ENCODE measurements around the gene APRT. TPM values are rescaled to one million over a fixed set of nuclear protein-coding genes. Genes with fewer than 3 reads are reported as not detected.
A peak's percentile ranks its signal among the peaks of the same experiment; 100 is the strongest.

APRT gene
- total and polyA plus RNA-seq, 2 of the 8 experiments (the other 6 are each of a cell fraction or from before 2014, with no cell fraction given): 221 to 267 TPM

DNA sequence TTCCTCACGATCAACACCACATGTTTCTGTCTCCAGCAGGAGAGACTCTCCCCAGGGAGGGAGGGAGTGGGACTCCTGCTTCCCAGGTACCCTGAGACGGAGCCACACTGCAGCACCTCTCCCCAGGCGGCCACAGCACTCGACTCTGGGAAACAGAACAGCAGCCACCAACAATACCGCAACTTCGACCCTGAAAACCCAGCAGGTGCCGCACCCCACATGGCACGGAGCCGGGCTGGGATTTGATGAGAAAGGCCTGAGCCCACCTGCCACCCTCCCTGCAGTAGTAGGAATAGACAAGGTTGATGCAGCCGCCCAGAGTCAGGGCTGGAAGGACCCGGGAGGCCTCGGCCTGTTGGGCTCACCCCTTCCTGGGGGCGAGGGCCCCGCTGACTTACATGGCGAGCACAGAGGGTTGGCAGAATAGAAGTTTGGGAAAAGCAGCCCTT lies 30.6 kb upstream of the APRT start:
- Histone ChIP-seq H2BK12ac (ENCODE audit: low read depth, low read length) (0 out of 2 replicates have a peak overlapping the region, but pooled peaks have one; percentile 27), H2AFZ (ENCODE audit: low read length) (no peak overlapping the region), H3K4me1 (replicated peaks in 1 of 4; ENCODE audit: control insufficient read depth in 3 of 4, insufficient read depth in 4 of 4, low read length in 3 of 4) (no peaks in the 10 kb centered on the region), H4K91ac (replicated peaks; ENCODE audit: insufficient read length, low read length) (no peak overlapping the region), H2BK20ac (ENCODE audit: low read length) (no peak overlapping the region), H3K4ac (replicated peaks; ENCODE audit: insufficient read length, low read depth, low read length) (no peak overlapping the region), H3K14ac (ENCODE audit: insufficient read length) (no peak overlapping the region), H3K27me3 (replicated peaks in 1 of 4; ENCODE audit: control insufficient read depth in 3 of 4, extremely low read depth in 1 of 4, insufficient read depth in 3 of 4, low read length in 3 of 4) (no peaks in the 10 kb centered on the region), H4K8ac (ENCODE audit: extremely low read depth, insufficient read depth, low read length) (no peak overlapping the region), H2AK5ac (ENCODE audit: low read depth, low read length) (no peak overlapping the region), H3K18ac (ENCODE audit: extremely low read depth, low read length) (no peak overlapping the region), H3K23ac (ENCODE audit: insufficient read length) (no peak overlapping the region), H2BK15ac (ENCODE audit: low read length) (no peak overlapping the region), H3K79me1 (ENCODE audit: low read depth, low read length) (no peaks in the 10 kb centered on the region), H4K5ac (ENCODE audit: insufficient read length, low read depth, low read length) (no peak overlapping the region), H3K9me3 (ENCODE audit: insufficient read depth in 2 of 2, low read depth in 1 of 2, low read length in 1 of 2) (no peaks in the 10 kb centered on the region), H3K27ac (ENCODE audit: low read depth, low read length) (no peak overlapping the region), H3K79me2 (ENCODE audit: control insufficient read depth in 1 of 2, insufficient read depth in 2 of 2, low read length in 2 of 2) (no peaks in the 10 kb centered on the region), H3K56ac (replicated peaks; ENCODE audit: insufficient read length, low read depth, low read length) (no peak overlapping the region), H2BK5ac (ENCODE audit: low read depth, low read length) (no peak overlapping the region), H3K4me3 (ENCODE audit: extremely low read depth in 1 of 4, insufficient read depth in 2 of 4, low read depth in 3 of 4, low read length in 4 of 4) (no peak overlapping the region), H2BK120ac (replicated peaks; ENCODE audit: low read depth, low read length) (no peak overlapping the region), H4K20me1 (replicated peaks in 1 of 2; ENCODE audit: control insufficient read depth in 1 of 2, insufficient read depth in 2 of 2, low read length in 2 of 2) (no peaks in the 10 kb centered on the region), H3K9ac (replicated peaks in 1 of 4; ENCODE audit: extremely low read depth in 1 of 4, low read depth in 3 of 4, low read length in 3 of 4) (no peak overlapping the region), H3K36me3 (ENCODE audit: control insufficient read depth in 2 of 4, insufficient read depth in 4 of 4, low read length in 3 of 4) (peaks cover 0 to 5% (median 0%) of the 10 kb centered on the region in 4 experiments; a peak in 2 of 8 replicates), H3K23me2 (ENCODE audit: low read depth, low read length) (no peaks in the 10 kb centered on the region), H3K4me2 (ENCODE audit: insufficient read depth in 1 of 2, low read depth in 2 of 2, low read length in 2 of 2) (no peak overlapping the region)
- CTCF ChIA-PET (ENCODE audit: partially characterized antibody): interaction anchor here (1.2 to 2.7 kb wide), 3 partner anchors 14 to 105 kb away, joined by 3 to 10 read pairs (median 3); no protein-coding TSS in a partner anchor
- FAIRE-seq (no peak), DNase-seq (ENCODE audit: low read depth in 1 of 2, low spot score in 2 of 2) (no peak)
- POLR2A ChIA-PET (ENCODE audit: partially characterized antibody): interaction anchor here (1.3 kb wide), 1 partner anchor 85 kb away, joined by 3 read pairs; no protein-coding TSS in a partner anchor
- 88% methylated on average over 15 of the region's 15 CpGs; no CpG with 5 or more reads in 1 of the 2 experiments for WGBS, 2 experiments (ENCODE audit: extremely low coverage in 1 of 2, insufficient coverage in 1 of 2, insufficient read length in 1 of 2, insufficient replicate concordance in 2 of 2, low coverage in 1 of 2, low lambda C conversion rate in 2 of 2, missing lambda C conversion rate in 1 of 2)
- TF ChIP-seq SIX5 (IDR thresholded peaks at IDR 0.05; ENCODE audit: low read depth, low read length) (no peak), CBX5 (IDR thresholded peaks at IDR 0.05; ENCODE audit: low read depth, low read length) (no peak), EGR1 (IDR thresholded peaks at IDR 0.05; ENCODE audit: borderline replicate concordance, low read depth, low read length) (no peak), SUZ12 (IDR thresholded peaks at IDR 0.05; ENCODE audit: low read length) (no peak), TCF12 (IDR thresholded peaks at IDR 0.05; ENCODE audit: low read depth, low read length) (no peak), GABPA (IDR thresholded peaks at IDR 0.05; ENCODE audit: borderline replicate concordance, insufficient read depth, low read length) (no peak), SIN3A (conservative IDR thresholded peaks at IDR 0.05 in 1 of 2, IDR thresholded peaks at IDR 0.05 in 1 of 2; ENCODE audit: low read depth in 1 of 2, low read length in 2 of 2) (no peak), CTBP2 (IDR thresholded peaks at IDR 0.05; ENCODE audit: borderline replicate concordance, insufficient read depth, insufficient read length, low read length) (no peak), EP300 (IDR thresholded peaks at IDR 0.05; ENCODE audit: borderline replicate concordance in 1 of 2, low read depth in 2 of 2, low read length in 2 of 2) (no peak), TBP (IDR thresholded peaks at IDR 0.05; ENCODE audit: low read depth, low read length) (no peak), KDM1A (IDR thresholded peaks at IDR 0.05; ENCODE audit: borderline replicate concordance, low read length) (no peak), NRF1 (IDR thresholded peaks at IDR 0.05; ENCODE audit: low read depth, low read length) (no peak), BCL11A (IDR thresholded peaks at IDR 0.05; ENCODE audit: low read depth in 2 of 2, low read length in 2 of 2) (no peak)

Data from H1 (cell line).